NCI-H1092 (cell line): ENCODE results near the gene SLC10A3.

Source experiments
- DNase-seq: peaks from one replicate; lab custom pipeline; 2025; lab: John Stamatoyannopoulos, UW

Gene SLC10A3, protein sequence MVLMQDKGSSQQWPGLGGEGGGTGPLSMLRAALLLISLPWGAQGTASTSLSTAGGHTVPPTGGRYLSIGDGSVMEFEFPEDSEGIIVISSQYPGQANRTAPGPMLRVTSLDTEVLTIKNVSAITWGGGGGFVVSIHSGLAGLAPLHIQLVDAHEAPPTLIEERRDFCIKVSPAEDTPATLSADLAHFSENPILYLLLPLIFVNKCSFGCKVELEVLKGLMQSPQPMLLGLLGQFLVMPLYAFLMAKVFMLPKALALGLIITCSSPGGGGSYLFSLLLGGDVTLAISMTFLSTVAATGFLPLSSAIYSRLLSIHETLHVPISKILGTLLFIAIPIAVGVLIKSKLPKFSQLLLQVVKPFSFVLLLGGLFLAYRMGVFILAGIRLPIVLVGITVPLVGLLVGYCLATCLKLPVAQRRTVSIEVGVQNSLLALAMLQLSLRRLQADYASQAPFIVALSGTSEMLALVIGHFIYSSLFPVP

DNA sequence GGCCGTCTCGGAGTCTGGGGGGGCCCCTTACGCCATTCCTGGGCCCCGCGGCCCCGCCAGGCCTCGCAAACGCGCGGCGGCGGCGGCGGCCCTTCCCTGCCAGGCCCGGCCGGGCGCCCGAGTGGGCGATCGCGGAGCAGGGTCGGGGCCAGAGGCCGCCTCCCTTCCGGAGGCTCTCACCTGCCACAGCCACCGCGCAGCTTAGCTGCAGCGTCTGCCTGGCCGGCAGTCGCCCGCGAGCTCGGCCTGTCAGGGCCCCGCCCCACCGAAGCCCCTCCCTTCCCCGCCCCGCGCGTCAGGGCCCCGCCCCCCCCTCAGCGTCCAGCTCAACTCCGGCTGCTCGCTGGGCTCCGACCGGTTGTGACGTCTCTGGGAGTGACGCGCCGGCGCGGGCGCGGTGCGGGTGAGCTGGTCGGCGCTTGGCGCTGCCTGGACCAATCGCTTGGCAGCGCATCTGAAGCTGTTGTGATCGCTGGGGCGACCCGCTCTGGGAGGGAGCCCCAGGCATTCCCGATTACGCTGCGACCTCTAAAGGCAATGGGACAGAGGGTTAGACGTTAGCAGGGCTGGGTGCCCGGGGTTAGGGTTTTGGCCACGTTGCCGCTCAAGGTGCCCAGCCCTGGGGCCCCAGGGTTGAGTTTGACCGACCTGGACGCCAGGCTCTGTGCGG lies at the start of gene SLC10A3:
Gene SLC10A3 (minus strand): TSS at position 216 of the 670 bp plus-strand sequence. CDS start 1,689 bp downstream, outside the sequence.
- peak; percentile 93 for DNase-seq

DNA sequence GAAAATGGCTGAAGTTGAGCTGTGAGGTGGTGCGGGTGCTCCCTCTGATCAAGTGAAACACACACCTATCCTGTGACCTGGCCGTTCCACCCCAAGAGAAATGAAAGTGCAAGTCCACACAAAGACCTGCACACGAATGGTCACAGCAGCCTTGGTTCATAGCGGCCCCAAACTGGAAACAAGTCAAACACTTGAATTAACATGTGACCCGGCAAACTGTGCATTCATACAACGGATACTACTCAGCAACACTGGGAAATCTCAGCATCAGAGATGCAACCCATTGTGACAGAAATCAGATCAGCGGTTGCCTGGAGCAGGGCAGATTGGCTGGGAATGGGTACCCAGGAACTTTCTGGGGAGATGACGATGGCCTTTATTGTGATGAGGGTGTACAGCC lies 48.6 kb upstream of the SLC10A3 start:
- DNase-seq = no peak

DNA sequence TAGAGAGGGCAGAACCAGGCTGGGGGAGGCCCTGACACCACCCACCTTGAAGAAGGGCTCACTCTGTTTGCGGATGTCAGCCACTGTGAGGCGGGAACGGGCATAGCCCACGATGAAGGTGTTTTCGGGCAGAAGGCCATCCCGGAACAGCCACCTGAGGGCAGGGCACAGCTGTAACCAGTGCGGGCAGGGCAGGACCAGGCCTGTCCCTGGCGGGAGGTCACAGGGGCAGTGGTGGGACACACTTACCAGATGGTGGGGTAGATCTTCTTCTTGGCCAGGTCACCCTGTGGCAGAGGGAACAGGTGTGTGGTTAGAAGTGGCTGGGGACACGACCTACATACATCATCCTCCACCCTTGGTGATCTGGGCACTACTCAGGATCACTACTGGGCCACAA lies 45.5 kb upstream of the SLC10A3 start:
- DNase-seq = no peak

DNA sequence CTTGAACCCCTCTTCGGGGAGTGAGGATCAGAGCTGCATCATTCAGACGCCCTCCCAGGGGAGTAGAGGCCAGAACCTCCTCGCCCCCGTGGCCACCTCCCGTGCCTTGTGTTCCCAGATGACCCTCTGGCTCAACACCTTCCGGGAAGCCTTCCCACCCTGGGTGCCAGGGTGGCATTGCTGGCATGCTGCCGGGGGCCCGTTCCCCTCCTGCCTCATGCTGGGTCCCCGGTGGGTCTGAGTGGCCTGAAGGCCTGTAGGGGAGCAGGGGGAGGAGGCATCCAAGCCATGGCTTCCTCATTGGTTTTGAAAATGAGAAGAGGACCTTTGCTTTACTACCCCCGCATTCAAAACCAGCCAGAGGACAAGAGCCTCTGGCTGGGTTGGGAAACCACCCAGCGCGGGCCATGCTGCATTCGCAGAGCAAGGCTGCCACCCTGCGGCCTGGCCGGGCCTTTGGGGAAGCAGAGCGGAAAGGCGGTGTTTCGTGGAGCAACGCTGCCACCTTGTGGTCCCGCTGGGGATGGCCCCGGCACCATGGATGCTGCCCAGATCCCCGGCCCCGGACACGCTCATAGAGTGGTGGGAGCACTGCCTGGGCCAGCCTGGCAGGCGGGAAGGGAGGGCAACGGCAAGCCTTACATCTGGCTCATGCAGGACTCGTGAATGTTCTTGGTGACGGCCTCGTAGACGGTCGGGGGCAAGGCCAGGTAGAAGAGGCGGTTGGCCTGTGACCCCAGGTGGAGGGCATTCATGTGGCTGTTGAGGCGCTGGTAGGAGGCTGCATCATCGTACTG lies 44.3 kb upstream of the SLC10A3 start:
- DNase-seq = peak; percentile 64

DNA sequence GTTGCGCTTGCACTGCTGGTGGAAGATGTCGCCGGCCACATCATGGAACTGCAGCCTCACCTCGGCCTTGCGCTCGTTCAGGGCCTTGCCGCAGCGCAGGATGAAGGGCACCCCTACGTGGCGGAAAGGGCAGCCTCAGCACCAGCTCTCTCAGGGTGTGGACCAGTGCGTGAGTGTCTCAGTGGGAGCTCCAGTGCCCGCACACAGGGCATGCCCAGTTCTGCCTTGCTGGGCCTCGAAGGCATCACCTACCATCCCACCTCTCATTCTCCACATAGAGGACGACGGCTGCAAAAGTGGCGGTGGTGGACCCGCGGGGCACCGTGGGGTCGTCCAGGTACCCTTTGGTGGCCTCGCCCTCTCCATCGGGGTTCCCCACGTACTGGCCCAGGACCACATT lies 42.3 kb upstream of the SLC10A3 start:
- no peak for DNase-seq

DNA sequence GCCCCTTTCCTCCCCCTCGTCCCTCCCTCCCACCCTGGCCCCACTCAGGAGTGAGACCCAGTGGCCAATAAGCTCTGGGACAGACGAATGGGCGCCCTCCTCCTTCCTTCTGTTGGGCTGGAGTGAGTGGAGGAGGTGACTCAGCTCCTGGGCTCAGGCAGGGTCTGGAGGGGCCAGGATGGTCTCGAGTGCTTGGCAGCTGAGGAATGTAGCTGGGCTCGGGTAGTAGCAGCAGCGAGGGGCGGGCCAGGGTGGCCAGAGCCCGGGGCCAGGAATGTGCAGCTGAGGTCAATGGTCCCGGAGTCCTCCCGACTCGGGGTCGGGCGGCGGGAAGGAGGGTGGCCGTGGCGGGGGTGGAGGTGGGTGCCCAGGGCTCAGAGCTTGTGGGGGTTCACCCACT lies 41.2 kb upstream of the SLC10A3 start:
- no peak for DNase-seq

DNA sequence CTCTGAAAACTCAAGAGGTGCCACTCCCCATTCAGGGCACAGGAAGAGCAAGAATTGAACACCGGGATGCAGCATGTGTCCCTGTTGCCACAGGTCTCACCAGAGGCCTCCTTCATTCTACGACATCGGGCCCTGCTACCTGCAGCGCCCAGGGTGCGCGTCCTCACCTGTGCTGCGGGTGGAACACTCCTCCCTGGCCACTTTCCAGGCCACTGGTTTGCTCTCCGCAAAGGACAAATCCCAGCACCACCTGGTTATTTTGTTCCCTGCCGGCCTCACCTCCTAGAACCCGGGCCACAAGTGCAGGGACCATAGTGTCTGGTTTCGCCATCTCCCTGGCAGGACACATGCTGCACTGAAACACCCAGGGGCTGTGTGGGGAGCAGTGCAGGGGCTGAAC lies 39.9 kb upstream of the SLC10A3 start:
- DNase-seq = no peak

DNA sequence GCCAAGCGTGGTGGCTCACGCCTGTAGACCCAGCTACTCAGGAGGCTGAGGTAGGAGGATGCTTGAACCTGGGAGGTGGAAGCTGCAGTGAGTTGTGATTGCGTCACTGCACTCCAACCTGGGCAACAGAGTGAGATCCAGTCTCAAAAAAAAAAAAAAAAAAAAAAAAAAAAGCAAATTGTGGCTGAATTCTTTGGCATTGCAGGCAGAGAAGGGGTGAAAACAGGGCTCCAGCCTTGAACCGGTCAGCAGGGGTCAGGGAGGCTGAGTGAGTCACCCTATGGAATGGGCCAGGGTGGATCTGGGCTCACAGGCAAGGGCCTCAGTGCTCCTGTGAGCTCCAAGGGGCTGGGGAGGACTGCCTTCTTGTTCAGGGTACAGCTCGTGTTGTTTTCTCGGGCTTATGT lies 38.8 kb upstream of the SLC10A3 start:
- no peak for DNase-seq

DNA sequence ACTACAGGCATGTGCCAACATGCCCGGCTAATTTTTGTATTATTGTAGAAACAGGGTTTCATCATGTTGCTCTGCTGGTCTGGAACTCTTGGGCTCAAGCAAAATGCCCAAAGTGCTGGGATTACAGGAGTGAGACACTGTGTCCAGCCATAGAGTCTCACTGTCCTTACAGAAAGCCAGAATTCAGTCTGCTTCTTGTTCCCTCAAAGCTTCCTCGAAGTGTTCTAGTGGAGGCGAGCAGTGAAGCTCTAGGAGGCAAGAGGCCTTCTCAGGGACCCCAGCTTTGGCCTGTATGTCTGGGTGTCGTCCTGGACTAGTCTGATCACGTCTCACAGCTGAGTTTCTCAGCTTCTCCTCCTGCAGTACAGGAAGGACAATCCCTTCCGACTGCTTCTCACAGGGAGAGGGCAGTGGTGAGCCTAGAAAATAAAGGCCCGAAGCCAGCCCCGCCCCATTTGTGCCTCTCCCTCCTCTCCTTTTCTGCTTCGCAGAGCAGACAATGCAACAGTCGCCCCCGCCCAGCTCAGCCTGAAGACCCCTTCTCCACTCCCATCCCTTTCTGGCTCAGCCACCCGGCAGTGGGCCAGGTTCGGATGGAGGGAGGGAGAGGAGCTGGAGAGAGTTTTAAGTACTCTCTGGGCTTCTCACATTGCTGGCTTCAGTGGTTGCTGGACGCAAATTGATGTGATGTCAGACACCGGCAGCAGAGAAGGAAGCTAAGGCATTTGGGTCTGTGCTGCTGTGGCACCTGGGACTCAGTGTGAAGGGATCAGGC lies 36.7 kb upstream of the SLC10A3 start:
- DNase-seq = peak; percentile 74

DNA sequence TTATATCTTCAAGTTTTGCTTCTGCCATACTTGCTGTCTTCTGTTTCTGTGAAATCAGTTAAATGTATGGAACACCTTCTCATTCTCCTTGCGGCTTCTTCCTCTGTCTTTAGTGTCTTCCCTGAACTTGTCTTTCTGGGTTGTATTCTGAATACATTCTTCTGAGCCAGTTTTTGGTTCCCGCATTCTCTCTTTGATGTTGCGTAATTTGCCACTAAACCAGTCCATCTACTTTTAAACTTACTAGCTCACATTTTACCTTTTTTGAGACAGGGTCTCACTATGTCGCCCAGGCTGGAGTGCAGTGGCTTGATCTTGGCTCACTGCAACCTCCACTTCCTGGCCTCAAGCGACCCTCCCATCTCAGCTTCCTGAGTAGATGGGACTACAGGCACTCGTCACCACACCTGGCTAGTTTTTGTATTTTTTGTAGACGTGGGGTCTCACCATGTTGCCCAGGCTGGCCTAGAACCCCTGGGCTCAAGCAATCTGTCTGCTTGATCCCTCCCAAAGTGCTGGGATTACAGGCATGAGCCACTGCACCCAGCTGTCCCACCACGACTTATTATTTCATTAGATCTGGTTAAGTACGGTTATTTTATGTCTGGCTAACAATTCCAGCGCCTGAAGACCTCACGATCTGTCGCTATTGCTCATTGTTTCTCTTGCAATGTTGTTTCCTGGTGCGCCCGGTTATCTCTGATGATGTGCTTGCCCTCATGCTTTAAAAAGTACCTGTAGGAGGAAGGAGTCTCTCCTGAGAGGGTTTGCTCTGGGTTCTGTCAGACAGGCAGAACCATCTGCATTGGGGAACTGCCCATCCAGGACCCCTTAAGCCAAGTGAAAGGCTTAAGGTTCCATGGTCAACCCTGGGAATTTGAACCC lies 35.4 kb upstream of the SLC10A3 start:
- no peak for DNase-seq

DNA sequence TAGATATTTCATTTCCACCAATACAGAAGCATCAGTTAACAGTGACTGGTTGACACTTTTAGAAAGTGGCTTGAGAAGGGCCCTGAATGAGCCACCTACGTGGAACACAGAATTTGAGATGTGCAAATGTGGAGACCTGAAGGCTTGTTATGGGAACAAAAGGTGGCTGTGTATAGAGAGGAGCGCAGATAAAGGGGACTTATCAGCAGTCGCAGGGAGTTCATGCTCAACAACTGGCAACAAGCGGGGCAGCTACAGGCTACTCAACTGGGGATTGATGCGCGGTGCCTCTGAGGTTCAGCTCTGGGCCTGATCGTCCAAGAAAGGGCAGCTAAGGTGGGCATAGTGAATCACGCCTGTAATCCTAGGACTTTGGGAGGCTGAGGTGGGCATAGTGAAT lies 29.0 kb upstream of the SLC10A3 start:
- no peak for DNase-seq

DNA sequence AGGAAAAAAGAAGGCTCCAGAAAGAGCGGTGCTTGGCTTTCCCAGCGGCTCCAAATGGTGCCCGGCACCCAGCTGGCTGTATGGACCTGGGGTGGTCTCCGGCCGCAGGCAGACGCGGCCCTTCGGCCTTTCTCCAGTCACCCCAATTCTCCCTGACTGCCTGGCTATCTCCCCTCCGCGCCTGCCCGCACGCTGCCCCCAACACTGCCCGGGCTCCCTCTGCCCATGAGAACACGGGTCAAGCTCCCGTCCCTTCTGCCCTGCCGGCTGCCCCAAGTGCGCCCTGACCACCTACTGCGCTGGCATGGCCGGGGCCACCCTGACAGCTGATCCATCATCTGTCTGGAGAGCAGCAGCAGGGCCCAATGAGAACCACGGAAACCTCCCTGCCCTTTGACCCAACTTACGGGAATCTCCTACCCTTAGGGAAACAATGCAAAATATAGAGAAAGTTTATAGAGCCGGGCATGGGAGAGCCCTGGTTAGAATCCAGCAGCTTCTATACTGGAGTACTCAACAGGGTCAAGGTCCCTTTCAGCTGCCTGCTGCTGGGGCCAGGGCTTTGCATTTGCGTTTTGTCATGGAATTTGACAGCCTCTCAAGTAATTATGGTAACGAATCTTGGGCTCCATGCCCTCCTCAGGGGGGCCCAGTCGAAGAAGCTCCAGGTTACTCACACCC lies 26.8 kb upstream of the SLC10A3 start:
- DNase-seq = no peak

DNA sequence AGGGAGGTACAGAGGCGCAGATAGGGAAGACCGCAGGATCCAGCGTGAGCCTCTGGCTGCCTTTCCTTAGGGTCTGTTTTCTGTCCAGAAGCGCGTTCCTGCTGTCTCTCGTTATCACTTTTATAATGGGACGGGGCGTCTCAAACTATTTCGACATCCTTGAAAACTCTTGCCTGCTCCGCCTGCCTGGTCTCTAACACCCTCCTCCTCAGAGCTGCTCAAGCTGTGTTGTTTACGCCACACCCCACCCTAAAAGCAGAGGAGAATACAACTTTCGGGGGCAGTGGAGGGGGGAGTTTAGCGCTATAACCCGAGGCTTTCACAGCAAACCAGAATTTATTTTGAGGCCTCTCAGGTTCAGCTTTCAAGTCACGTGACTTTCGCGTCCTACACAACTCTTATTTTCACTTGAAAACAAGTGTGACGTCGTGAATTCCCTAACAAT lies 26.2 kb upstream of the SLC10A3 start:
- no peak for DNase-seq

DNA sequence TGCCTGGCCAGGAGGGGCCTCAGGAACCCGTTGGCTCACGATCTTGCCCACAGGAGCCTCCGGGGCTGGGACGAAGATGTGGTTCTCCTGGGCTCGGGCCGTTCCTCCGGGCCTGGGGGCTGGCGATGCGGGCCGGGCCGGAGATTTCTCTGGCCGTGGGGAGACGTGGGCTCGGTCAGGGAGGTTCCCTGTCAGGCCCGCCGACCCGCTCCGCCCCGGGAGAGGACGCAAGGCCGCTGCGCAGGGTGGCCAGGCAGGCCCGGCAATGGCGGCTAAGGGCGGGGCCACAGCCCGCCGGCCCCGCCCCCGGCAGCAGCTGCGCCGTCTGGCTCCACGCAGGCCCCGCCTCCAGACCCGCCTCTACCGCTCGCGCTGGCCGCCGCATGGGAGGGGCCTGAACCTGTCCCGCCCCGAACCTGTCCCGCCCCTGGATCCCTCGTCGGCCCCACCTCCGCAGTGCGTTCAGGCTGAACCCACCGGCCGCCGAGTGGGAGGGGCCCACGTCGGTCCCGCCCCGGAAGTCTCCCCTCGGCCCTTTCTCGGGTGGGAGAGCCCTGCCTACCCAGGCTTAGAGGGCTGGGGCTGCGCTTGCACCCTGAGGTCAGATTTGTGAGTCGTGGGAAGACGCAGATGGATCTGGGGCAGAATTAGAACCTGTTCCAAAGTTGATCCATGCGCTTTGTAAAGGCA lies 25.7 kb upstream of the SLC10A3 start, which contains the start of gene FAM3A:
Gene FAM3A (minus strand): TSS at position 267 of the 690 bp plus-strand sequence. CDS start 460 bp downstream, outside the sequence.
- peak; percentile 90 for DNase-seq

DNA sequence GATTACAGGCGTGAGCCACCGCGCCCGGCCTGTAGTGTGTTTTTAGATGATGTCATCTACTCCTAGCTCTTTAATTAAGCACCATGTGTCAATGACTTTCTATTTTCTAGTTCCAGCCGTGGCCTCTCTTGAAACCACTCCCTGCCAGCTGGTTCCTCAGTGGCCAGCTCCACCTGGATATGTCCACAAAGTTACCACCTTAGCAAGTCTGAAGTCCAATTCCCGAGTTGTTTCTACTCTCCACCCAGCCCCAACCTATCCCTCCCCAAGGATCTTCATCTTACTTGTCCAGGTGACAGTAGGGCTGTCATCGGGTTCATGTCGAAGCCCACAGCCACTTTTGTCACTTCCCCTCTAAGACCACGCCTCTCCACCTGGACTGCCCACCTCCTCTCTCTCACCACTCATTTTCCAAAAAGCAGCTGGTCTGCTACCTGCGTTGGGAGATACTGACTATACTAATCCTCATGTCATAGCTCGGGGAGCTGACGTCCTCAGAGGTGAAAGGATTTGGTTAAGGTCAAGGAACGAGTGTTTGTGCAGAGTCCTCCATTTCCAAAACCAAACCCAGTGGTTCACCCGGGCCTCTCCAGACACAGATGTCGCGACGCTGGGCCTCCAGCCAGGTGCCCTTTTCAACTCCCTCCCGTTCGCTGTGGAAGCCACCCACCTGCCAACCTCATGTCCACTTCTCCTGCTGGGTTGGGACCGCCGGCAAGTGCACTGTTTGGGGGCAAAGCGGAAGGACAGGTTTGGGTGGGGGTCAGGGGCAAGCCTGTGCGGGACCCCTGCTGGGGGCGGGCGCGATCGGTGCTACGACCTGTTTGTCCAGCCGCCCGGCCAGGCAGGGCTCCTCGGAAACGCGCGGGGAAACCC lies 24.9 kb upstream of the SLC10A3 start:
- peak; percentile 11 for DNase-seq

DNA sequence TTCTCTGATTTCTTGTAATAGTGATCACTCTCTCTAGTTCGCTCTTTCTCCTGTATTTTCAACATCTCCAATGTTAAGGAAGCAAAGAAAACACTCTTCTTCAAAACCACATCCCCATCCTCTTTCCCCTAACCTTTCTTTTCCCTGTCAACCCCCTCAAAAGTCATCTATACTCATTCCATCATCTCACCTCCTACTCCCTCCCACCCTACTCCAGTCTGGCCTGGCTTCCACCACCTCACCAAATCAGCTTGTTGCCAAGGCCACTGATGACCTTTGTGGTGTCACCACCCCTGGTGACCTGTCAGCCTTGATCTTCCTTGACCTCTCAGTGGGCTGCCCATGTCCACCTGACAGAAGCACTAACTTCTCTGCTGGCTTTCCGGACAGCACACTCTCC lies 23.3 kb upstream of the SLC10A3 start:
- DNase-seq = no peak

DNA sequence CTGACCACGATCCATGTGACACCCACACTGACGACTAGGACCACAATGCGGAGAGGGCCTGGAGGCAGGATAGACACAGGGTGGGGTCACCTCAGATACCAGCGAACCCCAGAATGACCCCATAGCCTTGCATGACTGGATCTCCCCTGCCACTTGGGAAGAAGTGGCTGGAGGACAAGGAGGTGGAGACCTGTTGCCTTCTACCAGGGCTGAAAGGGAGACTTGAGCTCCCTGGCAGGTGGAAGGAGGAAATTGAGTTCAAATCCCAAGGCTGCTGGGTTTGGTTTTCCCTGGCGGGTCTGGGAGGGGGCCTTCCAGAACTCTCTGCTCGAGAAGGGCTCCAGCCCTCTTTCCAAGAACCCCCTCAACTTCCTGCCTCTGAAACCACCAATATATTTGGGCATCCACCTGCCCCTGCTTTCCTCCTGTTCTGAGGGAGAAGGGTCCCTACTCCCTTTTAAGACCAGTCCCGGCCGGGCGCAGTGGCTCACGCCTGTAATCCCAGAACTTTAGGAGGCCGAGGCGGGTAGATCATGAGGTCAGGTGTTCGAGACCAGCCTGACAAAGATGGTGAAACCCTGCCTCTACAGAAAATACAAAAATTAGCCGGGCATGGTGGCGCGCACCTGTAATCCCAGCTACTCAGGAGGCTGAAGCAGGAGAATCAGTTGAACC lies 22.6 kb upstream of the SLC10A3 start:
- DNase-seq = no peak

DNA sequence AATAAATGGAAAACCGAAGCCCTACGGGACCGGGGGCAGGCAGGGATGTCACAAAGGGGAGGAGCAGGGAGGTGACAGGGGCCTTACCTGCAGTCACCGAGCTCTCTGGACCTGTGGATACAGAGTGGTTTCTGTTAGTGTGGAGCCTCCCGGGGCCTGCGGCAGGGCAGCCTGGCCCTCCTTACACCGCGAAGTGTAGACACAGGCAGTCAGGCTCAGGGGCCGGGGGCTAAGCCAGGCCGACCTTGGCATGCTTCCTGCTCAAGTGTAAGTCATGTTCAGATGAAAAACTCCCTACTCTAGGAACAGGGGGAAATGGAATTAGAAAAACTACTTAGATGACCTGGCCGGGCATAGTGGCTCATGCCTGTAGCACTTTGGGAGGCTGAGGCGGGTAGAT lies 21.3 kb upstream of the SLC10A3 start:
- DNase-seq = no peak
